HG03571 (cell line): ENCODE measurements around the gene ZNF512.
"Not testable (repeated sequence)": the region's sequence is repeated elsewhere in the genome, so short reads cannot be mapped to it uniquely, and the experiment has no call there.

Experiments
- ATAC-seq: cut with Tn5 transposase; IDR thresholded peaks from one replicate; pipeline ENCODE4 v1.9.1; 2021; ENCODE audit not compliant: unreplicated experiment

ZNF512 gene

DNA sequence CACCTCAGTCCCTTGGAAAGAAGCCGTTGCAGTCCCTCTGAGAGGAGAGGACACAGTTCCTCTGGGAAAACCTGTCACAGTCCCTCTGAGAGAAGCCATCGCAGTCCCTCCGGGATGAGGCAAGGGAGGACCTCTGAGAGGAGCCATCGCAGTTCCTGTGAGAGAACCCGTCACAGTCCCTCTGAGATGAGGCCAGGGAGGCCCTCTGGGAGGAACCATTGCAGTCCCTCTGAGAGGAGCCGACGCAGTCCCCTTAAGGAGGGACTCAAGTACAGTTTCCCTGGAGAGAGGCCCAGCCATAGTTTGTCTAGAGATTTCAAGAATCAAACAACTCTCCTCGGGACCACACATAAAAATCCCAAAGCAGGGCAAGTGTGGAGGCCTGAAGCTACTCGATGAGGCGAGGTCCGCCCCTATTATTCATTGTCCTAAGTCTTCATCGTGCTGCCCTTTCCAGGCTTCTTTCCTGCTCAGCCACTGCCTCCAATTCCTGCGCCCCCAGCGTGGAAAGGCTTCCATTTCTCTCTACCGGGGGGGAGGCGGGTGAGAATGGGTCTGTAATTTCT lies 630 bp upstream of the ZNF512 start:
- no peak for ATAC-seq

GRCh38 chr2:27583390-27583915 lies 611 bp downstream of the ZNF512 start:
- no peak for ATAC-seq

DNA sequence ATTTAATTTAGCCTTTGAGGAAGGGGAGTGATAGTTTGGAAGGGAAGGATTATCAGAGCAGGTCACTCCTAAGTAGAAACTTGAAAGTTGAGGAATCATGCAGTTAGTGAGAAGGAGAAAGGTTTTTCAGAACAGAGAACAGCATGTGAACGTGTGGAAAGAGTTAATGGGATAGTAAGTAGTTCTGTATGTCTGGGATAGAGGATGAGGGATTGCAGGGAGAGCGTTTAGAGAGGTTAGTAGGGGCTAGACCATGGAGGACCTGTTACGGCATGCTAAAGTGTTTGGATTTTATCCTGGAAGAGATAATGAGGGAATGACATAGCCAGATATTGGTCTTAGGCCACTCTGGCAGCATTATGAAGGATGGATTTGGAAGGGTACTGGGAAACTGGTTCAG lies 1.8 kb downstream of the ZNF512 start:
- ATAC-seq, result no peak

- ATAC-seq, result no peak
These were observed 4.2 kb downstream of the ZNF512 start for GRCh38 chr2:27587025-27587424.

DNA sequence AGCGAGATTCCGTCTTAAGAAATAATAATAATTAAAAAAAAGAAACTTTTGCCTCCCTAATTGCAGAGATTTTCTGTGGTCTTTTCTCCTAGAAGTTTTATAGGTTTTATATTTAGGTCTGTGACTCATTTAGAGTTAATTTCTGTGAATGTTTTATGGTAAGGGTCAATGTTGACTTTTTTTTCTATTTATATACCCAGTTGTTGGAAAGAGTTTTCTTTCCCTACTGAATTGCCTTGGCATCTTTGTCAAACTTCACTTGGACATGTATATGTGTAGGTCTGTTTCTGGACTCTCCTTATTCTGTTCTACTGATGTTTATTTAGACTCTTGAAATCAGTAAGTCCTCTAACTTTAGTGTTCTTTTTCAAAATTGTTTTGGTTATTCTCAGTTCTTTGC lies 5.5 kb downstream of the ZNF512 start:
- ATAC-seq, result no peak

- ATAC-seq, result no peak
These were observed 8.9 kb downstream of the ZNF512 start for GRCh38 chr2:27591745-27592144.

DNA sequence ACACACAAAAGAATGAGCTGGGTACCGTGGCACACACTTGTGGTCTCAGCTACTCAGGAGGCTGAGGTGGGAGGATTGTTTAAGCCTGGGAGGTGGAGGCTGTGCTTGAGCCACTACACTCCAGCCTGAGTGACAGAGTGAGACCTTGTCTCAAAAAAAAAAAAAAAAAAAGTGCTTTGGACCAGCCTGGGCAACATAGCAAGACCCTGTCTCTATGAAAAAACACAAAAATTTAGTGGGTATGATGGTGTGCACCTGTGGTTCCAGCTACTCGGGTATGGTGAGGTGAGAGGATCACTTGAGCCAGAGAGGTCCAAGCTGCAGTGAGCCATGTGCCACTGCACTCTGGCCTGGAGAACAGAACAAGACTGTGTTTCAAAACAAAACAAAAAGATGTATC lies 10.4 kb downstream of the ZNF512 start:
- ATAC-seq, result no peak

- not testable (repeated sequence) for ATAC-seq
These were observed 11.3 kb downstream of the ZNF512 start for GRCh38 chr2:27594020-27594703.

DNA sequence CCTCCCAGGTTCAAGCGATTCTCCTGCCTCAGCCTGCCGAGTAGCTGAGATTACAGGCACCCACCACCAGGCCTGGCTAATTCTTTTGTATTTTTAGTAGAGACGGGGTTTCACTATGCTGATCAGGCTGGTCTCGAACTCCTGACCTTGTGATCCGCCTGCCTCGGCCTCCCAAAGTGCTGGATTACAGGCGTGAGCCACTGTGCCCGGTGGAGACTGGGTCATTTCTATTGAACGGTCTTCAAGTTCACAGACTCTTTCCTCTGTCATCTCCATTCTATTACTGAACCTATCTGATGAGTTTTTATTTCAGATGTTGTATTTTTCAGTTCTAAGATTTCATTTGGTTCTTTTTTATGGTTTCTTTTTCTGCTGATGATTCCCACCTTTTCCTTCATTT lies 12.6 kb downstream of the ZNF512 start:
- ATAC-seq, result not testable (repeated sequence)

DNA sequence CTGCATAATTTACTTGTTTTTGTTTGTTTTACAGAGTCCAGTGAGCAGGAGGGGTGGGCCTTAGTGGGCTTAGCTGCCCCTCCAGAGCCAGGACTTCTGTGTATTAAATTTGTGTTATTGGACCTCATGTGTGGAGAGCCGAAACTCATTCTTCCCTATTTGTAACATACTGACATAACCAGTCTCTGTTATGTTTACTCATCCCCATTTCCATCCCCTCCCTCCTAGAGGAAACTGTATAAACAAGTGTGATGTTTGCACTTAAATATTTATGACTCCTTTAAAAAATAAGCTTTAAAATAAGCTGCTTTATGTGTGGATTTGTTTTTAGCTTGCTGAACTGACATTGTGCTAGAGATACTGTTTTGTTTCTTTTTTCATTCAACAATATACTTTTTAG lies 13.8 kb downstream of the ZNF512 start:
- ATAC-seq, result no peak

DNA sequence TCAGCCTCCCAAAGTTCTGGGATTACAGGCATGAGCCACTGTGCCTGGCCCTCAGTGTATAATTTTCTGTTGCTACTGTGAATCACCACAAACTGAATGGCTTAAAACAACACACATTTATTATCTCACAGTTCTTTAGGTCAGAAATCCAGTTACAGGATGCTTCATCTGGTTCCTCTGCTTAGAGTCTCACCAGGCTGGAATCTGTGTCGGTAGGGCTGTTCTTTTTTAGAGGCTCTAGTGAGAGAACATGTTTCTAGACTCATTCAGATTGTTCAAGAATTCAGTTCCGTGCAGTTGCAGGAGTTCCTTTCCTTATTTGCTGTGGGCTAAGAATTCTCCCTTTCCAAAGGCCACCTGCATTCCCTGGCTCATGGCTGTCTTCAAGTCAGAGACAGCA lies 23.8 kb downstream of the ZNF512 start:
- ATAC-seq, result no peak

DNA sequence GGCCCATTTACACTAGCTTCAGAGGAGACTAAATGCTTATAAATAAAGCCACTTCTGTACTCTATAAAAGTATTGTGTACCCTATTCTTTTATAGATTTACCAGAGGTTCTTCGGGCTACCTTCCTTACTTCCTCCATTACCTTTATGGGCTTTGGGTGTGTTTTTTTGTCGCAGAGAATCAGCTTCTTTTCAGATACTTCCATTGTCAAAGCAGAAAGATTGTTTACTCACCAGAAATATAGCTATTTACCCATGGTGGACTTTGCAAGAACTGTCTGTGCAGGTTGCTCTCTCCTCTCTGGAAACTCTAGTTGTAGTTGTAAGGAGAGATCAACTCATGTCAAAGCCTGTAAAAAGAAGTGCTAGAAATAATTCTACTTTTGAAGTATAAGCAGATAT lies 31.1 kb downstream of the ZNF512 start:
- no peak for ATAC-seq

DNA sequence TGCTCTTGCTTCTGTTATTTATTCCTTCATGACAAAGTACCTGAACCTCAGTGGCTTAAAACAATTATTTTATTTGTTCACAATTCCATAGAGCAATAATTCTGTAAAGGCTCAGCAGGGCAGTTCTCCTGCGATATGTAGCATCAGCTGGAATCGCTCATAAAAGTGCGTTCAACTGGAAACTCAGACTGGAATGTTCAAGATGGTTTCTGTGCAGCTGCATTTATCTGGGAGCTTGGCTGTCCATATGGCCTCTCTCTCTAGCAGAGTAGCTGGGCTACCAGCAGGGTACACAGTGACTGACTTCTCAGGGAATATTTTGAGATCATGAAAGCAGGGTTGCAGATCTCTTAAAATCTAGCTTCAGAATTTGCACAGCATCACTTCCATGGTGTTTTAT lies 32.5 kb downstream of the ZNF512 start:
- ATAC-seq, result no peak

DNA sequence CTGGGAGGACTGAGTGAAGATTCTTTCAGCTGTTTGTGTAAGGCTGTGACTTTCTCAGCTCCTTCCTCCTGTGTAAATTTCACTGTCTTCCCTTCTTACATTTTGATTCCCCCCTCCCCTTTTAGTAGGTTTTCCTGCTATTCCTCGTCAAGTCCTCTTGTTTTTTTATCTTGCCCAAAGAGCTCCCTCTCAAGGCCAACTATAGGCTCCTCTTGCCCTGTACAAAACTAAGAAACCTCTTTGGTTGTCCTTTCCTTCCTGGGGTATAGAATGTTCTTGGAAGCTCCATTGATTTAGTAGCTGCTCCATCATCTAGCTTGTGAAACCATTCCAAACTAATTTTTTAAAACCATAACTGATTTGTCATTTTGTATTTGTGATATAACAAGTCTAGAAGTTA lies 38.7 kb downstream of the ZNF512 start:
- ATAC-seq, result no peak

GRCh38 chr2:27622921-27623384 lies 40.1 kb downstream of the ZNF512 start:
- no peak for ATAC-seq

DNA sequence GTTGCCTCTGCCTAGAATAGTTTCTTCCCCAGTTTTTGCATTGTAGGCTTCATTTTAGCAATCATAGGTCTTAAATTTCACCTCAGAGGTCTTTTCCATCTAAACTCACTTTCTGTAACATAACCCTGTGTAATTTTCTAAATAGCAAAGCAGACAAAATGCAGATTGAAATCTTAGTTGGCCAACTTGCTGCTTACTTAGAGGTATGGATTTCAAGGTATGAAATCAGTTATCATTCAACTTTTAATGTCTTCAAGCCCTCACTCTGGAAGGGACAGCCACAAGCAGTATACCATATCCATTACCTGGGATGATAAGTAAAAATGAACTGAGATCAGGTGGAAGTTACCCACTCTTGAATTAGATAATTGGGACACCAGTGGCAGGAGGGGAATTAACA lies 42.1 kb downstream of the ZNF512 start:
- ATAC-seq, result no peak

DNA sequence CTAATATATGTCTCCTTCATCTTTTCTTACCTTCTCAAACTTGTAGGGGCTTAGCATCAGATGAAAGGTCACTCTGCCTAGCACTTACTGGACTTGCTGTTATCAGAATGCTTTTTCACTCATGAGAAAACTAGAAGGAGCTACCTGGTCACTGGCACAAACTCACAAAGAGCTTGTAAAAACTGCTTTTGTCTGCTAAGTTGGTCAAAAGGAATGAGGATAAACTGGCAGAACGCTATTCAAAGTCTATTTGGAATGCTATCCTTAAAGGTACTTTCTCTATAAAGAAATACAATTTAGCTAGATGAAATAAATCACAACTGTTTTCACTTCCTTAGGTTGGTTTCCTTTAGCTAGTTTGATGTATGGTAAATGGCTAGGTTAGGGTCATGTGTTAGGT lies 43.5 kb downstream of the ZNF512 start:
- ATAC-seq, result not testable (repeated sequence)

DNA sequence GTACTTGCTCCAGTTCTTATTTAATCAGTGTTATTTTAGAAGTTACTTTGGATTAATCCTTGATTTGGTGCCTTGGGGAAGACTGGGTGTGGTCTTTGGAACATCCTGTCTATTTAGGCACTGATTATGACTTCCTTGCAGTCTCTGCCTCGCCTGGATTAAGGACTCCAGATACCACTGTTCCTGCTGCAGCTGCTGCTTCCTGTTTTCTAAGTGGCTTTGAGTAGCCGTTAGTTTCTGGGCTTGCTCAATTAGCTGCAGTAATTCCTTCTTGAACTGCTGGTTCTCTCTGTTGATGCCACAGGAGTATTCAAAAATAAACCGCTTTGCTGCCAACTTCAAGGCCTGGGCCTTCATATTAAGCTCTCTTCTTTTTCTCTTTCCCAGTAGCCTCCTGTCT lies 44.1 kb downstream of the ZNF512 start:
- ATAC-seq, result not testable (repeated sequence)

- ATAC-seq, result peak; percentile 7
These were observed 45.3 kb downstream of the ZNF512 start for GRCh38 chr2:27627963-27628766.

- ATAC-seq, result peak; percentile 95
These were observed 46.2 kb downstream of the ZNF512 start, which contains the start of the genes CCDC121 and GPN1 for GRCh38 chr2:27628767-27629709. TSS of gene CCDC121 (minus strand) at chr2:27629012. CDS start at chr2:27627799, 1,213 bp downstream. TSS of gene GPN1 (plus strand) at chr2:27629050. CDS start at chr2:27629059, 9 bp downstream.
